ENCODE results near the gene TBX5.
"Not testable (repeated sequence)": the region's sequence is repeated elsewhere in the genome, so short reads cannot be mapped to it uniquely, and the experiment has no call there.

TBX5 gene

DNA sequence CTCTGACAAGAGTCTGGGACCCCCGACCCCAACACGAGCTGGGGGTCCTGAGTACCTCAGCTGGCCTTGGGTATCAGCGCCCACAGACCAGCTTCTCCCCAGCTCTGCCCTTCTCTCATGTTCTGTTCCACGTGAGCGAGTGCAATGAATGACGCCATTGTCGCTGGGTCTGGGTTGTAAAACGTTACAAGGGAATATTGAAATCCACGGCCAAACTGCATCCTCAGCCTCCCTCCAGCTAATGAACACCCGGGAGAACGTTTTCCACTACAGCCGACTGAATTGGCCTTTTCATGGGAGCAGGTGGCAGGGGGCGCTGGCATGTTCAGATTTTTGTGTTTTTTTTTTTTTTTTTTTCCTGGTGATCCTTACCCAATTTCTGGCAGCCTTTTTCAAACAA is 34.7 kb downstream of the TBX5 start:
- DNase-seq, result no peak

DNA sequence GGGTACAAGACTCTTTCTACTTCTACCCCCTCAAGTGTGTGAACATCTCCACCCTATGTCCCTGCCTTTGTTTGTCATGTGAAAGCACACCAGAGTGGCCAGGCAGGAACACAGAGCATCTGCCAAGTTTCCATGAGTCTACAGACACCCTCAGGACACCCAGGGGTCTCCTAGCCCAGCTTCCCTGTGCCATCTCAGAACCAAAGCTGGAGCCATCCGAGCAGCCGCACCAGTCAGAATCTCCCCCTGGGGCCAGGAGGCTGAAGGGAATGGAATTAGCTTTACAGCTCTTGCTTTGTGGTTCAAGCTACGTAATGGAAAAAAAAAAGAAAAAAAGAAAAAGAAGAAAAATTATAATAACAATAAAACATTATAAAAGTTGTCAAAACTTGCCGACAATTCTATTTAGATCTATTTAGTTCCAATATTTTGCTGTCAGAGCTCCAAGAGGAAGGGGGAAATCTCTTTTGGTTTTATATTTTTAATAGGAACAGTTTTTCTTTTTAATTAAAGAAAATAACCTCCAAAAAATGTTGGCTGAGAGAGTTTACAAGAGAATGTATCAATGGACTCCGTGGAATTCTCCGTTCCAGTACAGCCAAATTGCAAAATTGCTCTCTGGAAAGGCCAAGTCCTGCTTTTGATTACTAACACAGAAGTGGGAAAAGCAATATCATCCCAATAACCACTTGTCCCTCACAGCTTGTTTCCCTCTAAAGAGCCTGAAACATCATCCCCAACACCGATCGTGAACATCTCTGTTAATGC is 37.1 kb downstream of the TBX5 start:
- no peak for DNase-seq

DNA sequence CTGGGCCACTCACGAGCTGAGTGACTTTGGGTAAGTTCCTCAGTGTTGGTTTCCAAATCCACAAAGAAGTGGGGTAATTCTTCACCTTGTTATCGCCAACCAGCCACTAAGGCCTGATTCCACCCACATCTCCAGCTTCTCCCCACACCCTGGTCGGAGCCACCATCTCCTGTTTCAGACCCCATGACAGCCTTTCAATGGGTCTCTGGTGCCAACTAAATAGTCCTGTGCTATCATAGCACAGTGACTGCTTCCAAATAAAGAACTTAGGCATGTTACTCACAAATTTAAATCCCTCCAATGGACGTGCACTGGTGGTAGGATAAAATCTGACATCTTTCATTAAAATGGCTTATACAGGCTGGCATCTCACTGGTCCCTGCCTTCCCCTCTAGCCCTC is 44.0 kb downstream of the TBX5 start:
- no peak for DNase-seq

DNA sequence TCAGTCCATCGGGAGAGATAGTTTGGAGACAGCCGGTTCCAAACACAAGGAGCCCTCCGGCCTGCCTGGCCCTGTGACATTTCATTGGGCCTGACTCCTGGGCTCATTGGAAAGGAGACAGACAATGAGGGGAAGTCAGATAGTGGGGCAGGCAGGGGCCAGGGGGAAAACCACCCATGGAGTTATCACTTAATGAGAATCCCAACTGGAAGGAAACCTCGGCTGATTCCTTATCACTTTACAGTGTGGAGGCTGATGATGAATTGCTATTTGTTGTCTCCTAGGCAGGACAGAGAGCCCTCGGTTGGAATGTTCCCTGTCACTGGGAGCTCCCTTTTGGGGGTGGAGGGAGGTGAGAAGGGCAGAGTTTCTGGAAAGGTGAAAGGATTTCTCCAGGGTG is 44.4 kb downstream of the TBX5 start:
- no peak for DNase-seq

DNA sequence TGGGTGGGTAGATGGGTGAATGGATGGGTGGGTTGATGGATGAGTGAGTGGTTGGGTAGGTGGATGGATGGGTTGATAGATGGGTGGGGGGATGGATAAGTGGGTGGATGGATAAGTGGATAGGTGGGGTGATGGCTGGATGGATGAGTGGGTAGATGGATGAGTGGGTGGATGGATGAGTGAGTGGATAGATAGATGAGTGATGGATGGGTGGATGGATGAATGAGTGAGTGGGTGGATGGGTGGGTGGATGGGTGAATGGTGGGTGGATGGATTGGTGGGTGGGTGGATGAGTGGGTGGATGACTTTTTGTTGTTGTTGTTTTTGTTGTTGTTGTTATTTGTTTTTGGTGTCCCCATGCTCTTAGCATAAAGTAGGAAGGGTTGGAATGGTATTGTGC is 45.5 kb downstream of the TBX5 start:
- DNase-seq, result no peak

DNA sequence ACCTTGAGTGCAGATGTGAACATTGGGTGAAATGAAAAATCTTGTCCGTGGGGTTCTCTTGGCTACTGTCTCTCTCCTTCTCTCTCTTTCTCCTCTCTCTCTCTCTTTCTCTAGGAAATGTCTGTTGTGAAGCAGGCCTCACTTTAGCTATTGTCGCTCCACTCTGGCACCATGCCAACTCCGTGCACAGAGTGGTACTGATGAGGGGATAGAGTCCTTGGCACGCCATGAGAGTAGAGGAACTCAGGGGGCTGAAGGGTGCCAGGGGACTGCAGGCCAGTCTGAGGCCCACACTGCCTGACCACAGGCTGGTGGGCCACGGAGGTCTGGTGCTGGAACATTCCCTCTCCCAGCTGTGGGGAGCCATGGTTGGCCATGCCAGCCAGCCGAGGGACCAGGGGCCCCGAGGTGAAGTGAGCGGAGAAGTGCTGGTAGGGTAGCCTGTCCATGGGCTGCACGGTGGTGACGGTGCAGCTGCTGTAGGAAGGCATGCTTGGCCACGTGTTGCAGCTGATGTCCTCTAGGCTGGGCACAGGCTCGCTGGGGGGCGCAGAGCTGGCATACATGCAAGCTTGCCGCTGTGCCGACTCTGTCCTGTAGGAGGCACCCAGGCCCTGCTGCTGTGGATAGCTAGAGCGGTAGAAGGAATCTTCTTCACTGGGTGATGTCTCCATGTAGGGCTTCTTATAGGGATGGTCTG is 50.4 kb downstream of the TBX5 start:
- no peak for DNase-seq

DNA sequence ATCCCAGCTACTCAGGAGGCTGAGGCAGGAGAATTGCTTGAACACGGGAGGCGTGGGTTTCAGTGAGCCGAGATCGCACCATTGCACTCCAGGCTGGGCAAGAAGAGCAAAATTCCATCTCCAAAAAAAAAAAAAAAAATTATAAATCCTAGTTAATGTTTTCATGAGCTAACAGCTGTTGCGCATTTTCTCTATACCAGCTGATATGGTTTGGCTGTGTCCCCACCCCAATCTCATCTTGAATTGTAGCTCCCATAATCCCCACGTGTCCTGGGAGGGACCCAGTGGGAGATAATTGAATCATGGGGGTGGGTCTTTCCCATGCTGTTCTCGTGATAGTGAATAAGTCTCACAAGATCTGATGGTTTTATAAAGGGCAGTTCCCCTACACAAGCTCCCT is 56.7 kb downstream of the TBX5 start:
- DNase-seq, result not testable (repeated sequence)

DNA sequence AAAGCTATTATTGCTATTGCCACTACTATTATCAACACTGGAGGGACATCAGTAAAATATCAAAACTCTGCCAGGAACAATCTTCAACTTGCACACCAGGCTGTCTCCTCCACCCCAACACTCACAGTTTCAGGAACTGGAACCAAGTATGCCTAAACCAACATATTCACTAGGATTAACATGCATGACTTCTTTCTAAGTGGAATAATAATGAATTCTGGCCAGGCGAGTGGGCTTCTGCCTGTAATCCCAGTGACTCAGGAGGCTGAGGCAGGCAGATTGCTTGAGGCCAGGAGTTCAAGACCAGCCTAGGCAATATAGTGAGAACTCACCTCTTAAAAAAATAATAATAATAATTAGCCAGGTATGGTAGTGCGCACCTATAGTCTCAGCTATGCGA is 58.1 kb downstream of the TBX5 start:
- no peak for DNase-seq

DNA sequence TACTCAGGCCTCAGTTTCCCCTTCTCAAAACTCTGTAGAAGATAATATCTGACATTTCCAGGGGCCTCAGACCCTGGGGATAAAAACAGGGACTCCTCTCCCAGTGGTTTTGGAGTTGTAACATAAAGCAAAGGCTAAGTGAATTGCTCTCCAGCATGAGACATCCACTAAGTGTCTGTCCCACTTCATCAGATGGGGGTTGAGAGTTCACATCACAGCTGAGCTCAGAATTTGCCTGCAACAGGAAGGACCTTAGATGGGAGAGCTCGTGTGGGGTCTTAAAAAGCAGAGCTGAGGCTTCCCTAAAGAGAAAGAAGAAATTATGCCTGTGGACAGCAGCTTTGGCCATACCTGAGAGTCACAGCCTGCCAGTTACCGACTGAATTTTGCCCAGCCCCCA is 61.1 kb downstream of the TBX5 start:
- no peak for DNase-seq

DNA sequence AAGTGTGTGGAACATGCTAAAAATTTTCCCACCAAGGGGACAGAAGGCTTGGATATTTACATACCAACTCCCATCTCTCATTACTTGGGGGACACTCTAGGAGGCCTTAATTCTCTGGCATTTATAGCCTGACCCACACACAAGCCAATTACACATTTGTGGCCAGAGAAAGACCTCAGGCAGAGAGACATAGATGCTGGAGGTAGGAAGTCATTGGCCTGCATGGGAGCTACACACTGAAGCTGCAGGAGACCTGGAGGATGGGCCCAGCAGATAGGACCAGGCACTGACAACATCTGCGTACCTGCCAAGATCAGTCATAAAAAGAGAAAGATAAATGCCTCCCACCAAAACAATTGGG is 61.7 kb downstream of the TBX5 start:
- no peak for DNase-seq

DNA sequence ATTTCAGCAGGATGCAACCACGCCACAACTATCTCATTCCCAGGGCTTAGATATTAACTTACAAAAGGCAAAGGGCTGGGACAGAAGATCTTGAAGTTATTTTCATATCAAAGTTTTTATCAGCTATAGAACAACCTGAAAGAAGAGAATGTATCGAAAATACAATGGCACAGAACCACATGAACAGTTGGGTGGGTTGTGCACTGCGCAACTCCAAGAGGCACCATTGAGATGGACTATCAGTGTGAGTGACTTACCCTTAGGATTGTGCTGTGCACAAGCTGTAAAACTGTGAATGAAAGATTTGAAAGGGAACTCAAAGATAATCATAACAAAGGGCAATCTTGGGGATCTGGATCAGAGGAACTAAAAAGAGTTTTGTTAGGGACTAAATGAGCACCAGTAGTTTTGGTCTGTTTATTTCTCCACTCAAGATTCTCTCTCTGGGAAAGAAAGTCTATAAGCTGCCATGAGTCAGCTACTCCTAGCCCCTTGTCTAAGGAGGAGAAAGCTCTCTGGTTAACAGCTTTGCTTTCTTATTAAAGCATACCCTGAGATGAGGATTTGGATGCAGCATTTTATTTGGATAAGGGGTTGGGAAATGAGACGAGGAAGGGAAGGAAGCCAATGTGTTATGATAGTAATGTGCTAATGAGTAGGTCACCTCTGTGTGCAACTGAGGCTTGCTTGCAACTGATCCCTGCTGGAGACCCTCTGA is 62.2 kb downstream of the TBX5 start:
- no peak for DNase-seq

DNA sequence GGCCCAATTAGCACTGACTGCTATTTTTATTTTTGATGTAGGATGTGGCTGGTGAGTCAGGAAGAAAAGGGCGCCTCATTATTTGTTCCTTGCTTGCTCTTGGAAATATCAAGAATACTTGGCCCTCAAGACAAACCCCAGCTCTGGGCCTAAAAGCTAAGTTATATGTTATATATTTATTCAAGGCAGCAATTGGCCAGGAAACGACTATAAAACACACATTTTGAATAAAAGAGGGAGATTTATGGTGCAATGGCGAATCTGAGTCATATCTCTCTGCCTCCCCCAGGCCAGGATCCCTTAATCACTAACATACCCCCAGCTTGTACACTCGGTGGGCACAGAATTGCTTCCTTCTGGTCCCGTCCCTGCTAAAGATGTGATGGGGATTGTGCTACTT is 63.3 kb downstream of the TBX5 start:
- no peak for DNase-seq

DNA sequence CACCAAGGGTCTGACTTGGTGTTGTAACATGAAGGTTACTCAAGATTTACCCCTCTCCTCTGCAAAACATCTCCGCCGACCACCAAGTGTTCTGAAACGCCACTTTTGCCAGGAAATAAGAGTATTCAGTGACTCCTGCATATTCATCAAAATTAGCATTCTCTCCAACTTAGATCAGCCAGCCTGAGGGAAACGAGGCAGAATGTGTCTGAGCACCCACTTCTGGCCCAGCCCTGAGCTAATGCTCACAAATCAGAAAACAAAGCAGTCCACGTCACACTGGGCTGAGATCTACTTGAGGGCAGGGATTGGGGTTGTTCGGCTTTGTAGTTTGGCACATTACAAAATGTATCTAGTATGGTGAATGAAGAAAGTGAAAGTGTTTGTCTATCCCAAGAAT is 64.3 kb downstream of the TBX5 start:
- DNase-seq, result no peak

DNA sequence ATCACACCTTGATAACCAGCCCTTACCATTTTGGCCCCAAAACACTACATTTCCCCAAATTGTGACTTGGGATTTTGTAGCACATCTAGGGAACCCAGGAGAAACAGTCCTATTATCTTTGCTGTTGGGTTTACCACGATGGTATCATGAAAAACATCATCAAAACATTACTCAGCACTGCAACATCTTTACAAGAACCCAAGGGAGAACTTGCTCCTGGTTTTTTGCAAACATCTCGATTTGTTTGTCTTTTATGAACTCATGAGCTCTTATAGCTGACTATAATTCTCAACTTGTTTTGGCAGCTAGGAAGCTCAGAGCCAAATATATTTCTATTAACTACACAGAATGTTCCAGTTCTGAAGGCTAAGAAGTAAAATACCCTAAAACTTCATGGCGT is 65.7 kb downstream of the TBX5 start:
- no peak for DNase-seq

DNA sequence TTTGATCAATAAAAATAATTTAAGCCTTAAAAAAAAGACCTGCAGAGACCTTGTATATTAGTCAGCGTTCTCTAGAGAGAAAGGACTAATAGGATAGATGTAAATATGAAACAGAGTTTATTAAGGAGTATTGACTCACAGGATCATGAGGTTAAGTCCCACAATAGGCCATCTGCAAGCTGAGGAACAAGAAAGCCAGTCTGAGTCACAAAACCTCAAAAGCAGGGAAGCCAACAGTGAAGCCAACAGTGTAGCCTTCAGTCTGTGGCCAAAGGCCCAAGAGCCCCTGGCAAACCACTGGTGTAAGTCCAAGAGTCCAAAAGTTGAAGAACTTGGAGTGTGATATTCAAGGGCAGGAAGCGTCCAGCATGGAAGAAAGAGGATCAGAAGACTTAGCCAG is 66.3 kb downstream of the TBX5 start:
- no peak for DNase-seq

DNA sequence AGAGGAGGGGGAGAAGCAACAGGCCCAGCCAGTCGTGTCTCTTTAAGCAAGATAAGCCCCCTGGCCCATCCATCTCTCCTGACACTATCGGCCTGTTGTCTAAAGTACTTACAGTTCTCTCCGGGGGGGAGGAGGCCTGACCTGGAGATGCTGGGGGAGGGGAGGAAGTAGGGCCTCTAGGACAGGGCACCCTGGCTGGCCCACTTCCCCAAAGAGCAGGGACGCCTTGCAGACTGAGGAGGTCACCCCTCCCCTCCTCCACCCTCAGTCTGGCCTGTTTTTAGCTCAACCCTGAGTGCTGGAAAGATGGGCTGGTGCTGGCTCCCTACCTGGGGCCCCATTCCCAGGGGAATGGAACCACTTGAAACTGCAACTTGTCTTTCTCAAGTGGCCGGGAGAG is 70.3 kb downstream of the TBX5 start:
- DNase-seq, result no peak

DNA sequence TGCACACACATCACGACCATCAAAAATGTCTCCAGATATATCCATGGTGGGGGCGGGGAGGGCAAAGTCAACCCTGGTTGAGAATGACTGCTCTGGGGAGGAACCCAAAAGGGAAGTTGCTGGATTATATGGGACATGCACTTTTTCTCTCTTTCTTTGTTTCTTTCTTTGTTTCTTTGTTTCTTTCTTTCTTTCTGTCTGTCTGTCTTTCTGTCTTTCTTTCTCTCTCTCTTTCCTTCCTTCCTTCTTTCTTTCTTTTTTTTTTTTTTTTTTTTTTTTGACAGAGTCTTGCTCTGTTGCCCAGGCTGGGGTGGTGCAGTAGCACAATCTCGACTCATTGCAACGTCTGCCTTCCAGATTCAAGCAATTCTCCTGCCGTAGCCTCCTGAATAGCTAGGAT is 71.5 kb downstream of the TBX5 start:
- DNase-seq, result no peak

DNA sequence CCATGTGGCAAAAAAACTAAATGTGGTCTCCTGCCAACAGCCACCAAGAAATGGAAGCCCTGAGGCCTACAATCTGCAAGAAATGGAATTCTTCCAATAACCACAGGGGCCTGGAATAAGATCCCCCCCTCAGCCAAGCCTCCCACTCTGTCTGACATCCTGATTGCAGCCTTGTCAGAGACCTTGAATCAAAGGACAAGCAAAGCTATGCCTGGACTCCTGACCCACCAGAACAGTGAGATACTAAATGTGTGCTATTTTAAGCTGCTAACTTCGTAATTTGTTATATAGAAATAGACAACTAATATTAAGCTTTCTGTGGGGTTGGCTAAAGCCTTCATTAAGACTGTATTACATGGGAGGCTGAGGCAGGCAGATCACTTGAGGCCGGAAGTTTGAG is 77.7 kb downstream of the TBX5 start:
- no peak for DNase-seq

DNA sequence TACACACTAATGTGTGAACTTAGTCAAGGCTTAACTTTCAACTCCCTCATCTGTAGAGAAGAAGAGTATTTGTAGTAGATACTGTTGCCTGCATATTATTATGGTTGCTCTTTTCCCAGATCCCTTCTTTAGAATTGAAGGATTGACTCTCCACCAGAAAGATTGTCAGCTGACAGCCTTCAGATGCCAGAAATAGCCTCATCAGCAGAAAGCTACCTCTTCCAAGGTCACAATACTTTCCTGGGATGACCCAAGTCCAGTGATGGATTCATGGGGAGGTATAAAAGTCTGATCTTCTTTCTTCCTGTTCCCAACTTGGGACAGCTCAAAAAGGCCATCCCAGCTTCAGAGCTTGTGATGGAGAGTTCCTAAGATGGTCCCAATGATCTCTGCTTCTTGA is 78.2 kb downstream of the TBX5 start:
- no peak for DNase-seq

DNA sequence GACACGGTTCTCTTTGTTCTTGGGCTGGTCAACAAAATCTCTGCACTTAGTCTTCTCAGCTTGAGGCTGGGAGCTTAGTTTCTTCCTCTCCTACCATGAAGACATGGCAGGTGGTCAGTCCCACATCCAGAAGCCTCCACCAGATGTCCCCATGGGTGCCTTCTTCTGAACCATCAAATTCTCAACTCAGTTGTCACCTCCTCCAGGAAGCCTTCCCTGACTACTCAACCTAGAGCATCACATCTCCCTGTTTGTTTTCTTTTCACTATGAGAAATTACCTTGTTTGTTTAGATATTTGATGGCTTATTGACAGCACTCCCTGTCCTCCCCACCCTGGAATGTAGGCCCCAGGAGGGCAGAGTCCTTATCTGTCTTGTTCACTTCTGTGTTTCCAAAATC is 84.4 kb downstream of the TBX5 start:
- DNase-seq, result no peak

DNA sequence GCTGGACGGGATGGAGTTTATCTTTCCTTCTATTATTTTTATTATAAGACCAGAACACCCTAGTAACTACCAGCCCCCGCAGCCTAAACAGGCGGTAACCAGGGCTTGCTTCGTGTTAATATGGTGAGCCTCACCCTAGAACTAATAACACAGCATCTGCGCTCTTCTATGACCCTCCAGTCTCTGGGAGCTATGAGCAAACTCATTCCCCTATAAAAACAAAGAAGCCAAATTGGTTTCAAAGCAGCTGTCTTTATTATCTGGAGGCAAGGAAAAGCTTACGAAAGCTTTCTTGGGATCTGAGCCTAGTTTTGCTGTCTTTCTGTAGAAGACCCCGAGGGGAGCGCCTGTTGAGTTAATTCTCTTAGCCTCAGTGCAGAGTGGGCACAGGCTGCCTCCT is 85.0 kb downstream of the TBX5 start:
- no peak for DNase-seq

DNA sequence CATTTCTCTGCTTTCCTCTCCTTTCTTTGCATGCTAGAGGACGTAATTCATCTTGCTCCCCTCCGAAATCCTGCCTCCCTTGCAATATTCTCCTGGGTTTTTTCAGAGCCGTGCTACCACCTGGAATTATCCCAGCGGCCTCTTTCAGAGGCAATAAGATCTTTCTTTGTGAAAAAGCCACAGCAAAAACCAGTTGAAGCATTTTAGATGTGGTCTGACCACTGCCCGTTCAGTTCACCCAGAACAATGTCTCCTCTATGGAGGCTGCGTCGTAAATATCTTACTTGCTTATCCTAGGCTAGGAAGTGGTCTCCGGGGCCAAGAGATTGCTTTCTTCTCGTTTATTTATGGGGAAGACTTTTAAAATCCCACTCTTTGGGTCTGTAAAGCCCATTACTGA is 85.8 kb downstream of the TBX5 start:
- DNase-seq, result no peak

DNA sequence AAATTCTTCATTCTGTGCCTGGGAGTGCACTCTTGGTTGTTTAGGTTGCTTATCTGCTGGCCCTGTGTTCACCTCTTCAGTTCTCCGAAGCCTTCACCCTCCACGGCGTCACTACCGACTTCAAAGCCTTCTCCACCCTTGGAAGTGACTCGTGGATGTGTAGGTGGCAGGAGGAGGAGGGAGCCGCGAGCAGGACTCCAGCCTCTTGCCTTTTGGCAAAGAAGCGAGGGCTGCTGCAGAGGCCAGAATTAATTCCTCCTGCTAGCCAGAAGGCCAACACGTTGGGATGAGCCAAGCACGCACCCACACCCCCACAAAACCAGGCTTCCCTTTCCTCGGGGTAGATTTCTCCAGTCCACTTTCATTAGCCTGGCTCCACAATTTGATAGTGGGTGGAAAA is 86.5 kb downstream of the TBX5 start:
- DNase-seq, result no peak

DNA sequence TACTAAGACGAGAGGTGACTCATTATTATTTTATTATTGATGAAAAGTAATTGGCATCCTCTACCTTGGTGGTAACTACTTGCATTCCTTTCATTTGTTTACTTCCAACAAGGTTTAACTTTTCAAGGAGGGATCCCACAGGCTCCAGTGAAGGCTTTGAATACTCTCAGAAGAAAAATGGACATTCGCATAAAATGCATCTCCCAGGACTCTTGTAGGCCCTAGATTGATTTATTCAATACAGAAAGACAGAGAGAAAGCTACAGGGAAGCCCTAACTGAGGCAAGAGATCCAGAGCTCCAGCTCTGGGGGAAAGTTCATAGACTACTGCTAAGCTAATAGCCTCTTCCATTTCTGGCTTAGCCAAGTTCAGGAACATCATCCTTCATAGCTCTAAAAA is 87.0 kb downstream of the TBX5 start:
- DNase-seq, result no peak
